HG03196 (cell line): ENCODE measurements around the gene MDP1.
"Not testable (repeated sequence)": the region's sequence is repeated elsewhere in the genome, so short reads cannot be mapped to it uniquely, and the experiment has no call there.

Source experiments
- ATAC-seq: cut with Tn5 transposase; IDR thresholded peaks from one replicate; pipeline ENCODE4 v1.9.1; 2021; ENCODE audit not compliant: unreplicated experiment

MDP1 gene

DNA sequence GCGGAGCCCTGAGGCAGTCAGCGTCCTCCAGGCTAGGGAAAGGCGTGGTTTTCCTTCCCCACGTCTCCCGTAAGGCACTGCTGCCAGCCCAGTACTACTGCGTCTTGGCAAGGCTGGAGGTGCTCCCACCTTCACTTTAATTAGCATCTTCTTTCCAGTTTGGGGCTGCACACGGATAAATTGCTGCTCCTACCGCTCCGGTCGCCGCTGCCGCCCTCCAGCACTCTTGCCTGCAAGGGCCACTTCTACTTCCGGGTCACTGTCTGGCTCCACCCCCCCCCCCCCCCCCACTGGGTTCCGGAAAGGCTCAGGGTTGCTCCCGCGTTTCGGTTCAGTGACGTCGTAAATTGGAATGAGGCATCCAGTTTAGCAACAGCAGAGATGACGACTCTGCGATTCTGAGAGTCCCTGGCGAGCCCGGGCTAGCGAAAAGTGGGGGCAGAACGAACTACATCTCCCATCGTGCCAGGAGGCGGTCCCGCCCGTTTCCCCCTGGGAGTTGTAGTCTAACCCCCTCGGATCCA lies 16.3 kb upstream of the MDP1 start, which contains the start of gene NEDD8:
TSS of gene NEDD8 (minus strand) at position 247 of the 524 bp plus-strand sequence. CDS start at position 147, 100 bp downstream.
- peak; percentile 76 for ATAC-seq

- ATAC-seq = no peak
Measured at GRCh38 chr14:24231263-24232120, 15.6 kb upstream of the MDP1 start.

DNA sequence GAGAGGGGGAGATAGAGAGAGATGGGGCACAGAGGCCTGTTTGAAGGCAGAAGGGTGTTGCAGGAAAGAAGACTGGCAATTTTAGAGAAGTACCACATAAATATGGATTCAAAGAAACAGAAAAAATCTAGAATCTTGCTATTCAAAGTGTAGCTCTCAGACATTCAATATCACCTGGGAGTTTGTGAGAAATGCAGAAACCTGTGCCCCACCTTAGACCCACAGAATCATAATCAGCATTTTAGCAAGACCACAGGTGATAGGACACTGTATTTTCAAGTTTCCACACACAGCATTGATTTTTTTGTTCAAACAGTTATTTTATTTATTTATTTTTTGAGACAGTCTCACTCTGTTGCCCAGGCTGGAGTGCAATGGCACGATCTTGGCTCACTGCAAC lies 13.0 kb upstream of the MDP1 start:
- ATAC-seq = no peak

GRCh38 chr14:24226473-24226872 lies 10.6 kb upstream of the MDP1 start:
- no peak for ATAC-seq

GRCh38 chr14:24224618-24225071 lies 8.8 kb upstream of the MDP1 start:
- no peak for ATAC-seq

DNA sequence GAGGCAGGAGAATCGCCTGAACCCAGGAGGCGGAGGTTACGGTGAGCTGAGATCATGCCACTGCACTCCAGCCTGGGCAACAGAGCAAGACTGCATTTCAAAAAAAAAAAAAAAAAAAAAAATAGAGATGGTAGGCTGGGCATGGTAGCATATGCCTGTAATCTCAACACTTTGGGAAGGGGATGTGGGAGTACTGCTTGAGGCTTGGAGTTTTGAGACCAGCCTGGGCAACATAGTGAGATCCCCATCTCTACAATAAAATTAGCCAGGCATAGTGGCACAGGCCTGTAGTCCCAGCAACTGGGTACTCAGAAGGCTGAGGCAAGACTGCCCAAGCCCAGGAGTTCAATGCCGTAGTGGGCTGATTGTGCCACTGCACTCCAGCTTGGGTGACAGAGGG lies 7.1 kb upstream of the MDP1 start:
- not testable (repeated sequence) for ATAC-seq

- no peak for ATAC-seq
Measured at GRCh38 chr14:24219521-24219920, 3.7 kb upstream of the MDP1 start.

DNA sequence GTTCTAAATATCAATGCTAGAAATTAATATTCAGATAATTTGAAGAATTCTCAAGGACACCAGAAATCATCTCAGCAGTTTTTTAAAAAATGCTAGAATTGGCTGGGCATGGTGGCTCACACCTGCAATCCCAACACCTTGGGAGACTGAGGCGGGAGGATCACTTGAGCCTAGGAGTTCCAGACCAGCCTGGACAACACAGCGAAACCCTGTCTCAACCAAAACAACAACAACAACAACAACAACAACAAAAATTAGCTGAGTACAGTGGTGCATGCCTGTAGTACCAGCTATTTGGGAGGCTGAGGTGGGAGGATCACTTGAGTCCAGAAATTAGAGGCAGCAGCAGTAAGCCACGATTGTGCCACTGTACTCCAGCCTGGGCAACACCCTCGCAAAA lies 3.2 kb upstream of the MDP1 start:
- ATAC-seq = no peak

- not testable (repeated sequence) for ATAC-seq
Measured at GRCh38 chr14:24216876-24217275, 1.0 kb upstream of the MDP1 start.

- ATAC-seq = no peak
Measured at GRCh38 chr14:24216345-24216699, 456 bp upstream of the MDP1 start.

DNA sequence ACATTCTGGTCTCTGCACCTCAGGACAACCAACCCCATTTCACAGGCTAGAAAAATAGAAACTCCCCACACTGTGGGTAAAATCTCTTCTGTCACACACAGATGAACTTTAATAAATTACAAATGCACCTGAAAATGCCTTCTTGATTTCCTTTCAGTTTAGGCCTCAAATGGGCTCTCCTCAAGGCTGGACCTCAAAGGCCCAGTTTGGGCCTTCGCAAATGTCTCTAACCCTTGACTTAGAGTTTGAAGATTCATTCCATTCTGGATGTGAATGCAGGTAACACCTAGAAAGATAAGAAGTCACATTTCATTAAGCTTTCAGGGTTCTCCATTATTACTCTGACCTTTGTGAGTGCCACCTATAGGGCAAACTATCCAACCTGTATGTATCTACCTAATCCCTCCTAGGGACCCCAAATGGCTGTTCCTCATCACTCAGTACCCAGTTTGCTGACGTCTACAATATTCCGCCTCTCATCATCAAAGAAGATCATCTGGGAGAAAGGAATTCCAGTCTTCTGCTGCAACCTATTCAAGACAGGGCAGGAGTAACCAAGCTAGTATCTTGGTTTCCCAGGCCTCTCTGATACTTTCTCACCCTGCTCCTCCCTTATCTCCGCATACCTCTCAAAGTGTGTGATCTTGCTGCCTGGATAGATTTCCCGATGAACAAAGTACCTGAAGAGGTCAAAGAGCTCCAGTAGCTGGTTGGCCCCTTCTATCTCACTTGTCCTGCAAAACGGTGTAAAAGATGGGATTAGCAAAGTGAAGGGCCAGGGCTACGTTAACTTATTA lies 1.8 kb downstream of the MDP1 start:
- ATAC-seq = no peak

DNA sequence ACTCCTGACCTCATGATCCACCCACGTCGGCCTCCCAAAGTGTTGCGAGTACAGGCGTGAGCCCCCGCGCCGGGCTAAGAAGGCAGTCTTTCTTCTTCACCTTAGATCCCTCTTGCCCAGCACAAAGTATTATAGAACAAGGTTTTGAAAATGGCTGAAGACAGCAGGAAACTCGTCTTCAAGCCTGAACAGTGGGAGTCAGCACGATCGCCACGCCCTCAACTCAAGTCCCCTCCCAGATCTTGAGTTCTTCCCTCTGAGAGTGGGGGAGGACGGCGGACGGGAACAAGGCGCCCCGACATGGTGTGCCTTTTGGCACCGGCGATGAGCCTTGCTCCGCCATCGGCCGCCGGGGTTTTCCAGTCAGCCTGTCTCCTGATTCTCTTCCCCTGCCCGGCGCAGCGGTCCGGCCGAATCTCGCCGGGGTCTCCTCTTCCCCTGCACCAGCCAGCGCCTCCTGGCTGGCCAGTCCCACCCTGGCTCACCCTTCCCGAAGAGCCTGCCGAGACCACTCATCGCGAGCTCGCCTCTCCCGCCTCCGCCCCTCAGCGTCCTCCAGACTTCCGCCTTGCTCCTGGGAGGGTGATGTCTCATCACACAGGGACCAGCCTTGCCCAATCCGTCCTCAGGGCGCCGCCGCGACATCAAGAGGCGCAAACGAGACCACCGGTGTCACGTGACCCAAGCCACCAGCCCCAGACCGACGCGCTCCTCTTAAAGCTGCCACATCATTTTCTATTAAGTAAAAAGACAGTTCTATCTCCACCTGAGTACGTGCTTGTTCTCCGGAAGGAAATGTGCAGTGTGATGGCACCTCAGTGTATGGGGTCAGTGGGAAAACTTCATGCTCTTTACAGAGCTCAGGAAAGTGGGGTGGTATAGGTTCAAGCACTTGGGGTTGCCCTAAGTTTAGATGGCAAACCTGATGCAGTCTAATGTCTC lies 2.7 kb downstream of the MDP1 start, which contains the start of gene CHMP4A:
TSS of gene CHMP4A (minus strand) at position 565 of the 942 bp plus-strand sequence. CDS start at position 516, 49 bp downstream.
- ATAC-seq = peak; percentile 82

DNA sequence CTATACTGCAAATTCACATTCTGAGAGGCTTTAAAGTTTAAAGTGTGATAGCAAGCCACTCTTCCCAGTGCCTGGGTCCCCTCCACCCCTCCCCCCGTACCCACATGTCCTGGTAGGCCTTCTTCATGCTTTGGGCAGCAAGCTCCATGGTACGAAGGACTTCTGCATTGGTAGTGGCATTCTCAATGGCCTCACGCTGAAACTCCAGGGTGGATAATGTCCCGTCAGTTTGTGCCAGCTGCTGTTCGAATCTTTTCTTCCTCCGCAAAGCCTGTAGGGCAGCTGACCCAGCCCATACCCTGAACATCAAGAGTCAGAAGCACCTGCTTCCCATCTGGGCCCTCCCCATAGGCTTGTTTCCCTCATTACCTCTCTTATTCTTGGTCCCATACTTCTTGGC lies 4.6 kb downstream of the MDP1 start:
- no peak for ATAC-seq

DNA sequence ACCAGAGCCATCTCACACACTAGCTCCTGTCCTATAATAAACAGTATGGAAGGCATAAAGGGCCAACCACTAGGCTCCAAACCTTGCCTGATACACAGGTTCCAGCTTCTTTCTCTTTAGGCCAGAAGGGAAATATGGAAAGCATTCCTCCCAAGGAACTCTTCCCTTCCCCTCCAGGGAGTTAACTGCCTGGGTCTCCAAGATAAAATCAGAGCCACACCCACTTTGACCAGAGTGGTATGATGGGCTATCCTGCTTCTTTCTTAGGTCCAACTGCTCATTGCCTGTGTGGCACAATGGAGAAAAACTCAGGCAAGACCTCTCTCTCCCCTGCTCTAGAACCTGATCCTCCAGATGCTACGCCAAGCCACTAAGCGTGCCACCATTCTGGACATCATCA lies 8.2 kb downstream of the MDP1 start:
- no peak for ATAC-seq

DNA sequence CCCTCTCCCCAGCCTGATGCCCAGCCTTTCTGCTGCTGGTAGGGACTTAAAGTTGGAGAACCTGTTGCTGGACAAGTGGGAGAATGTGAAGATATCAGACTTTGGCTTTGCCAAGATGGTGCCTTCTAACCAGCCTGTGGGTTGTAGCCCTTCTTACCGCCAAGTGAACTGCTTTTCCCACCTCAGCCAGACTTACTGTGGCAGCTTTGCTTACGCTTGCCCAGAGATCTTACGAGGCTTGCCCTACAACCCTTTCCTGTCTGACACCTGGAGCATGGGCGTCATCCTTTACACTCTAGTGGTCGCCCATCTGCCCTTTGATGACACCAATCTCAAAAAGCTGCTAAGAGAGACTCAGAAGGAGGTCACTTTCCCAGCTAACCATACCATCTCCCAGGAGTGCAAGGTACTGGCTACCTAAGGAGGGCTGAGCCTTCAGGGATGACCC lies 8.7 kb downstream of the MDP1 start:
- ATAC-seq = no peak

DNA sequence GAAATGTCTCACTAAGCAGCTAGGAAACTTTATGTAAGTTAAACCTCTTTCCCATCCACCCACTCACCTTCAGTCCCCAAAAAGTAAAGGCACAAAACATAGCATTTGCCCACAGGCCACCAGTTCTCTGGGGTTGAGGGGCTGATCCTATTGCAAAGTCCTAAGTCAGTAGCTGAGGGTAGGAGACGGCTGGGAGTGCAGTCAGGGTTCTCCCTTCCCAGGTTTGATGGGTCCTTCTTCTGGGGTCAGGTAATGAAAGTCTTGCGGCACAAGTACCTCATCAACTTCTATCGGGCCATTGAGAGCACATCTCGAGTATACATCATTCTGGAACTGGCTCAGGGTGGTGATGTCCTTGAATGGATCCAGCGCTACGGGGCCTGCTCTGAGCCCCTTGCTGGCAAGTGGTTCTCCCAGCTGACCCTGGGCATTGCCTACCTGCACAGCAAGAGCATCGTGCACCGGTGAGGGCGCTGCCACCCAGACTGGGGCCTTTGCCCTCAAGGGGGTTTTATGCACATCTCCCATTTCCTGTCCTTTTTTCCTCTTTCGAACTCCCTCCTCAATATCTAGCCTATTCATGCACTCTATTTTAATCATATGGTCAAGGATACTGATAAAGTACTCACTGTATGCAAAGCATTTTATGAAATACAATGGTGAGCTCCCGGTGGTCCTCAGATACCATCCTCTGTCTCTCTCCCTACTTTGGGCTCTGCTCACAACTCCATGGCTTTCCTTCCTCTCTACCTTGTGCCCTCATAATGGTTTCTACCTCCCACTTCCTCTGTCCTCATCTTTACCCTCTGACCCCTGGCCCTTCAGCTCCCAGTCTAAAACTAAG lies 9.4 kb downstream of the MDP1 start:
- no peak for ATAC-seq

GRCh38 chr14:24204163-24205146 lies 11.4 kb downstream of the MDP1 start:
- ATAC-seq = no peak

DNA sequence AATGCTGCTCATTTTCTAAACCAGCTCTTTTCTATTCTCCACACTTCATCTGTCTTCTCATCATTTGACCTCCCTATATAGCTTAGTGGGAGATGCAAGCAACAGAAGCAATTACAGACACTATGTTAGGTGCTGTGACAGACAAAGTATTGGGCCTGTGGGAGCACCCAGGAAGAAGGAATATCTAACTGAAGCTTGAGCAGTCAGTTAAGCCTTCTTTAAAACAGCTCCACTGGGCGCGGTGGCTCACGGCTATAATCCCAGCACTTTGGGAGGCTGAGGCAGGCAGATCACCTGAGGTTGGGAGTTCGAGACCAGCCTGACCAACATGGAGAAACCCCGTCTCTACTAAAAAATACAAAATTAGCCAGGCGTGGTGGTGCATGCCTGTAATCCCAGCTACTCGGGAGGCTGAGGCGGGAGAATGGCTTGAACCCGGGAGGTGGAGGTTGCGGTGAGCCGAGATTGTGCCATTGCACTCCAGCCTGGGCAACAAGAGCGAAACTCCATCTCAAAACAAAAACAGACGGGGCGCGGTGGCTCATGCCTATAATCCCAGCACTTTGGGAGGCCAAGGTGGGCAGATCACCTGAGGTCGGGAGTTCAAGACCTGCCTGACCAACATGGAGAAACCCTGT lies 12.5 kb downstream of the MDP1 start:
- not testable (repeated sequence) for ATAC-seq
